Esophagus squamous epithelium (tissue), 4 donors: ENCODE measurements around the gene CHMP5.

ENCODE experiments used
- POLR2A ChIP-seq, 4 donors: fragments of 450-650 bp; IDR thresholded peaks; one replicate each; pipeline ENCODE4 v1.6.1; 2017; ENCODE audit warnings: antibody characterized with exemption in 4 of 4, mild to moderate bottlenecking in 4 of 4, moderate library complexity in 3 of 4
- TF ChIP-seq, protein P1 (sequence below), 6 experiments: fragments of 450-650 bp in 4 of 6; fragments of 200-600 bp in 2 of 6; sonication (generic) in 2 of 6; IDR thresholded peaks; one replicate each; pipeline ENCODE4 v1.5.1; 2016 to 2019; ENCODE audit warnings: antibody characterized with exemption in 6 of 6, mild to moderate bottlenecking in 4 of 6, moderate library complexity in 4 of 6

DNA sequence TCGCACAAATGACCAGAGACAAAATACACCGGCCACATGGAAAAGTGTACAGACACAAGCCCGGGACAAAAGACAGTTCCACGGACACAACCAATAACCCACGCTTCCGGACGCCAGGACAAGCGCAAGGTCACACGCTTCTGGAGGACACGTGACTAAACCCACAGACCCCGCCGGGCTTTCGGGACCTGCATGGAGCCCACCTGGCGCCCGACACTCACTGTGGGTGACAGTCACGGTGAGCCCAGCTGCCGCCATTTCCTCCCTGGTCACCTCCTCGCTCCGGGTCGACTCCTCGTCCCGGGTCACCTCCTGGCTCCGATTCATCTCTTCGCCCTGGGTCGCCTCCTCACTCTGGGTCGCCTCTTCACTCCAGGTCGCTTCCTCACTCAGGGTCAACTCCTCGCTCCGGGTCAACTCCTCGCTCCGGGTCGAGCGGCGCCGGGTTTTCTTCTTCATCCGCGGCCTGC, 811 bp upstream of the CHMP5 start:
- no peak for TF ChIP-seq POLR2A (IDR thresholded peaks at IDR 0.05)
- TF ChIP-seq, protein P1, sequence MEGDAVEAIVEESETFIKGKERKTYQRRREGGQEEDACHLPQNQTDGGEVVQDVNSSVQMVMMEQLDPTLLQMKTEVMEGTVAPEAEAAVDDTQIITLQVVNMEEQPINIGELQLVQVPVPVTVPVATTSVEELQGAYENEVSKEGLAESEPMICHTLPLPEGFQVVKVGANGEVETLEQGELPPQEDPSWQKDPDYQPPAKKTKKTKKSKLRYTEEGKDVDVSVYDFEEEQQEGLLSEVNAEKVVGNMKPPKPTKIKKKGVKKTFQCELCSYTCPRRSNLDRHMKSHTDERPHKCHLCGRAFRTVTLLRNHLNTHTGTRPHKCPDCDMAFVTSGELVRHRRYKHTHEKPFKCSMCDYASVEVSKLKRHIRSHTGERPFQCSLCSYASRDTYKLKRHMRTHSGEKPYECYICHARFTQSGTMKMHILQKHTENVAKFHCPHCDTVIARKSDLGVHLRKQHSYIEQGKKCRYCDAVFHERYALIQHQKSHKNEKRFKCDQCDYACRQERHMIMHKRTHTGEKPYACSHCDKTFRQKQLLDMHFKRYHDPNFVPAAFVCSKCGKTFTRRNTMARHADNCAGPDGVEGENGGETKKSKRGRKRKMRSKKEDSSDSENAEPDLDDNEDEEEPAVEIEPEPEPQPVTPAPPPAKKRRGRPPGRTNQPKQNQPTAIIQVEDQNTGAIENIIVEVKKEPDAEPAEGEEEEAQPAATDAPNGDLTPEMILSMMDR (IDR thresholded peaks at IDR 0.05) = no peak
